ENCODE measurements around the gene FASLG. TPM values are rescaled to one million over a fixed set of nuclear protein-coding genes. Genes with fewer than 3 reads are reported as not detected.

The FASLG gene
- total and polyA plus RNA-seq, 2 experiments from 2014 or later = not detected

DNA sequence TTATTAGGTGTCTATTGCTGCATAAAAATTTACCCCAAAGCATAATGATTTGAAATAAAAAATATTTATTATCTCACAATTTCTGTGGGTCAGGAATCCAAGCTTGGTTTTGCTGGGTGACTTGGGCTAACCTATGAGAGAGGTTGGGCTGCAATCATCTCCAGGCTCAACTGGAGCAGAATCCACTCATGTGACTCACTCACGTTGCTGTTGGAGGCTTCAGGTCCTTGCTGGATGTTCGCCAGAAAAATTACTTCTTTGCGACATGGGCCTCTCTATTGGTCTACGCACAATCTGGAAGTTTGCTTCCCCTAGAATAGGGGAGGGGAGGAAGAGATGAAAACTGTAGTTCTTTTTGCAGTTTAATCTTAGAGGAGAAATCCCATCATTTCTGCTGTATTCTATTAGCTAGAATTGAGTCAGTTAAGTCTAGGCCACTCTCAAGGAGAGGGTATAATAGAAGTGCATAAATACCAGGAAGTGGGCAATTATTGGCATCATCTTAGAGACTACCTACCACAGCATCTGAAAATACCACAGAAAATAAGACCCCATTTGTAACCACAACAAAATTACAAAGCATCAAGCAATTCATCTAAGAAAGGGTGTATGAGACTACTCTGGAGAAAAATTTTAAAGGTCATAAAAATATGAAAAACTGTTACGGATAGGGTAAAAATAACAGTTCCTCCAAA, 5.7 kb upstream of the FASLG start:
- Histone ChIP-seq H3K9me2 (replicated peaks; ENCODE audit: insufficient read depth) (no peaks in the 10 kb centered on the region), H3K27ac (no peak overlapping the region), H2AFZ (no peak overlapping the region), H3K79me2 (no peaks in the 10 kb centered on the region), H3K9me3 (ENCODE audit: low read depth) (no peaks in the 10 kb centered on the region), H3K36me3 (replicated peaks; ENCODE audit: insufficient read depth, low read depth) (no peaks in the 10 kb centered on the region), H3K27me3 (no peaks in the 10 kb centered on the region), H3K4me3 (no peak overlapping the region), H3K4me1 (ENCODE audit: insufficient read depth) (no peaks in the 10 kb centered on the region), H3K4me2 (no peak overlapping the region), H4K20me1 (ENCODE audit: insufficient read depth, poor library complexity, severe bottlenecking) (no peaks in the 10 kb centered on the region)
- TF ChIP-seq, protein P1, sequence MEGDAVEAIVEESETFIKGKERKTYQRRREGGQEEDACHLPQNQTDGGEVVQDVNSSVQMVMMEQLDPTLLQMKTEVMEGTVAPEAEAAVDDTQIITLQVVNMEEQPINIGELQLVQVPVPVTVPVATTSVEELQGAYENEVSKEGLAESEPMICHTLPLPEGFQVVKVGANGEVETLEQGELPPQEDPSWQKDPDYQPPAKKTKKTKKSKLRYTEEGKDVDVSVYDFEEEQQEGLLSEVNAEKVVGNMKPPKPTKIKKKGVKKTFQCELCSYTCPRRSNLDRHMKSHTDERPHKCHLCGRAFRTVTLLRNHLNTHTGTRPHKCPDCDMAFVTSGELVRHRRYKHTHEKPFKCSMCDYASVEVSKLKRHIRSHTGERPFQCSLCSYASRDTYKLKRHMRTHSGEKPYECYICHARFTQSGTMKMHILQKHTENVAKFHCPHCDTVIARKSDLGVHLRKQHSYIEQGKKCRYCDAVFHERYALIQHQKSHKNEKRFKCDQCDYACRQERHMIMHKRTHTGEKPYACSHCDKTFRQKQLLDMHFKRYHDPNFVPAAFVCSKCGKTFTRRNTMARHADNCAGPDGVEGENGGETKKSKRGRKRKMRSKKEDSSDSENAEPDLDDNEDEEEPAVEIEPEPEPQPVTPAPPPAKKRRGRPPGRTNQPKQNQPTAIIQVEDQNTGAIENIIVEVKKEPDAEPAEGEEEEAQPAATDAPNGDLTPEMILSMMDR (IDR thresholded peaks at IDR 0.05; ENCODE audit: poor library complexity) = no peak
- no peak for TF ChIP-seq EZH2 (IDR thresholded peaks at IDR 0.05; ENCODE audit: borderline replicate concordance)
- TF ChIP-seq EZH2phosphoT487 (IDR thresholded peaks at IDR 0.05; ENCODE audit: low read depth, severe bottlenecking, unreplicated experiment) = no peak
- DNase-seq (ENCODE audit: low spot score) = no peak
- WGBS (ENCODE audit: low lambda C conversion rate, missing lambda C conversion rate) = 84% methylated on average over 5 of the region's 5 CpGs

DNA sequence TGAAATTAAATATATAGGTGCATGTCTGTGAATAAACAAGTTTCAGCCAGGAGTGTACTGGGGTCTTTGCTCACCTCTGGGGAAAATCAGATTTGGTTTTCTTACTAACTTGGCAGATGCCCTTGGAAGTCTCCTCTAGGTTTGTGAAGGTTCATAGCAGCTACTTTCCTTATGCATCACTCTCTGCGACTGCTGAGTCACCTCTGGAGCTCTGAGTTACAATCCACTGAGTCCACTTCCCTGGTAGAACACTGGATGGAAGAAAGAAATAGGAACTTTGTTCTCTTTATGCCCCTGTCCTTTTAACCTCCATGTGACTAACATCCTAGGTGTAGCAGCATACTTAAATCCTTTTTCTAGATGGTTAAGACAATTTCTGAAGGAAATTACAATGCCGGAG, 4.4 kb upstream of the FASLG start:
- H3K9me3 ChIP-seq (ENCODE audit: low read depth) = no peaks in the 10 kb centered on the region
- no peaks in the 10 kb centered on the region for H3K79me2 ChIP-seq
- DNase-seq (ENCODE audit: low spot score) = peak; percentile 20
- H3K27me3 ChIP-seq = no peaks in the 10 kb centered on the region
- no peak overlapping the region for H3K4me3 ChIP-seq
- H3K36me3 ChIP-seq (replicated peaks; ENCODE audit: insufficient read depth, low read depth) = no peaks in the 10 kb centered on the region
- no peaks in the 10 kb centered on the region for H4K20me1 ChIP-seq (ENCODE audit: insufficient read depth, poor library complexity, severe bottlenecking)
- no peak for TF ChIP-seq EZH2phosphoT487 (IDR thresholded peaks at IDR 0.05; ENCODE audit: low read depth, severe bottlenecking, unreplicated experiment)
- no peak for TF ChIP-seq EZH2 (IDR thresholded peaks at IDR 0.05; ENCODE audit: borderline replicate concordance)
- TF ChIP-seq, protein P1 (IDR thresholded peaks at IDR 0.05; ENCODE audit: poor library complexity) = no peak
- H3K4me1 ChIP-seq (ENCODE audit: insufficient read depth) = no peaks in the 10 kb centered on the region
- no peaks in the 10 kb centered on the region for H3K9me2 ChIP-seq (replicated peaks; ENCODE audit: insufficient read depth)
- no peak overlapping the region for H3K27ac ChIP-seq
- H2AFZ ChIP-seq = no peak overlapping the region
- no peak overlapping the region for H3K4me2 ChIP-seq
- 87% methylated on average over 2 of the region's 2 CpGs for WGBS (ENCODE audit: low lambda C conversion rate, missing lambda C conversion rate)

DNA sequence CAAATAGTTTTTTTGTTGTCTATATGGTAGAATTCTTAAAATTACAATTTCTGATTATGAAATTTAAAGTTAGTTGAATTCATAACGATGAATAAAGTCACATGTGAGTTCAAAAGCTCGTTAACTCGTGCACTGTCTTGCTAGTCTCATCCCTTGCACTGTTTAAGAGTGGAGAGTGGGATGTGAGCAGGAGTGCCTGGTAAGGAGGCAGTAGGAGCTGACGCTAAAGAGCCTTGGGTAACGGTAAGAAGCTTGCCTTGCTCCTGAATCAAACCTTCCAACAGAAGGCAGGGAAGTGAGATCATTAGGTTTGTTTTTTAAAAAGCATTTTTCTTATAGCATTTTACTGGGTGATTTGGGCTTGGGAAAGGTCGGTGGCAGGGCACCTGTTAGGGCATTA, 2.3 kb upstream of the FASLG start:
- Histone ChIP-seq H3K4me1 (ENCODE audit: insufficient read depth) (no peaks in the 10 kb centered on the region), H3K4me3 (no peak overlapping the region), H3K79me2 (no peaks in the 10 kb centered on the region), H4K20me1 (ENCODE audit: insufficient read depth, poor library complexity, severe bottlenecking) (no peaks in the 10 kb centered on the region), H3K9me2 (replicated peaks; ENCODE audit: insufficient read depth) (no peaks in the 10 kb centered on the region), H3K36me3 (replicated peaks; ENCODE audit: insufficient read depth, low read depth) (no peaks in the 10 kb centered on the region), H3K9me3 (ENCODE audit: low read depth) (no peaks in the 10 kb centered on the region), H3K4me2 (no peak overlapping the region), H3K27ac (no peak overlapping the region), H2AFZ (no peak overlapping the region), H3K27me3 (no peaks in the 10 kb centered on the region)
- no peak for TF ChIP-seq EZH2phosphoT487 (IDR thresholded peaks at IDR 0.05; ENCODE audit: low read depth, severe bottlenecking, unreplicated experiment)
- WGBS (ENCODE audit: low lambda C conversion rate, missing lambda C conversion rate) = 89% methylated on average over 6 of the region's 6 CpGs
- DNase-seq (ENCODE audit: low spot score) = no peak

- no peaks in the 10 kb centered on the region for H3K79me2 ChIP-seq
- H2AFZ ChIP-seq = no peak overlapping the region
- DNase-seq (ENCODE audit: low spot score) = no peak
- no peak overlapping the region for H3K4me3 ChIP-seq
- no peaks in the 10 kb centered on the region for H3K9me2 ChIP-seq (replicated peaks; ENCODE audit: insufficient read depth)
- H4K20me1 ChIP-seq (ENCODE audit: insufficient read depth, poor library complexity, severe bottlenecking) = no peaks in the 10 kb centered on the region
- H3K4me2 ChIP-seq = no peak overlapping the region
- H3K27ac ChIP-seq = no peak overlapping the region
- no peaks in the 10 kb centered on the region for H3K4me1 ChIP-seq (ENCODE audit: insufficient read depth)
- no peaks in the 10 kb centered on the region for H3K36me3 ChIP-seq (replicated peaks; ENCODE audit: insufficient read depth, low read depth)
- H3K27me3 ChIP-seq = no peaks in the 10 kb centered on the region
- no peak for TF ChIP-seq EZH2 (IDR thresholded peaks at IDR 0.05; ENCODE audit: borderline replicate concordance)
- TF ChIP-seq, protein P1 (IDR thresholded peaks at IDR 0.05; ENCODE audit: poor library complexity) = no peak
- TF ChIP-seq EZH2phosphoT487 (IDR thresholded peaks at IDR 0.05; ENCODE audit: low read depth, severe bottlenecking, unreplicated experiment) = no peak
- WGBS (ENCODE audit: low lambda C conversion rate, missing lambda C conversion rate) = 88% methylated on average over 1 of the region's 1 CpG
- no peaks in the 10 kb centered on the region for H3K9me3 ChIP-seq (ENCODE audit: low read depth)
These were observed 1.3 kb upstream of the FASLG start for GRCh38 chr1:172657586-172657985.

Measured in hepatocyte (in vitro differentiated cells).